ENCODE data around the gene STARD3. TPM values are rescaled to one million over a fixed set of nuclear protein-coding genes. Genes with fewer than 3 reads are reported as not detected.

Gene STARD3
- total and polyA plus RNA-seq, 2 experiments from 2014 or later: 61.6 to 90.3 TPM

DNA sequence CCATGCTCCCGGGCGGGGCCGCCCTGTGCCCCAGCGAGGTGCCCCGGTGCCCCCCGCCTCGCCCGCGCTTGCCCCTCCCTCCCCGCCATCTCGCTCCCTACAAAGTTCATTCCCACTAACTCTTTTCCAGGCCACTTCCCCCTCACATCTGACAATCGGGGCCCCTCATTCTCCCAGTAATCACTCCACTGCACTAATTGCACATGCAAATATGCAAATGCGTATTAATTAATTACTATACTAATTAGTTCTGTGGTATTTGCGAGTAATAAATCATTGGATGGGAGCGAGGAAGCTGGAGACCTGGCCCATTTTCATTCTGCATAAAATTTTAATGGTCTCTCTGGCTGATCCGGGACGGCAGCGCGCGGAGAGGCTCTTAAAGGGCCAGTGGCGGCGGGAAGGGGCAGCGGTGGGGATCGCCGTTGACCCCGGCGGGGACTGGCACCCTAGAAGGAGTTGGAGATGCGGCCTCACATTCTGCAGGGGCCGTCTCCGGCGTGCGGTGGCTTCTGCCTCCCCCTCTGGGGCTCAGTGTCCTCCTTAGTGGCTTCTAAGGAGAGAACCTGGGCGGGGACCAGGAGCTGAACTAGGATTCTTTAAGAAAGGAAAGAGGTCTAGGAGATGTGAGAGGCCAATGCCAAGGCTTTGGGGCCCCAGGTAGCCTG is 18.6 kb upstream of the STARD3 start:
- TF ChIP-seq CTCF (IDR thresholded peaks at IDR 0.05; ENCODE audit: poor library complexity): no peak
- no peak for TF ChIP-seq EZH2phosphoT487 (IDR thresholded peaks at IDR 0.05; ENCODE audit: low read depth, severe bottlenecking, unreplicated experiment)
- TF ChIP-seq EZH2 (IDR thresholded peaks at IDR 0.05; ENCODE audit: borderline replicate concordance): no peak
- no peaks in the 10 kb centered on the region for H4K20me1 ChIP-seq (ENCODE audit: insufficient read depth, poor library complexity, severe bottlenecking)
- H3K4me1 ChIP-seq (ENCODE audit: insufficient read depth): peaks cover 9% of the 10 kb centered on the region
- H3K36me3 ChIP-seq (replicated peaks; ENCODE audit: insufficient read depth, low read depth): no peaks in the 10 kb centered on the region
- H3K9me3 ChIP-seq (ENCODE audit: low read depth): no peaks in the 10 kb centered on the region
- no peak overlapping the region for H3K27ac ChIP-seq
- peak overlapping the region; percentile 99 for H3K4me2 ChIP-seq
- 2% methylated on average over 22 of the region's 33 CpGs for WGBS (ENCODE audit: low lambda C conversion rate, missing lambda C conversion rate)
- no peaks in the 10 kb centered on the region for H3K79me2 ChIP-seq
- peak overlapping the region; percentile 90 for H3K4me3 ChIP-seq
- peaks cover 46% of the 10 kb centered on the region for H3K27me3 ChIP-seq
- no peaks in the 10 kb centered on the region for H3K9me2 ChIP-seq (replicated peaks; ENCODE audit: insufficient read depth)
- peak overlapping the region; percentile 54 for H2AFZ ChIP-seq
- no peak for DNase-seq (ENCODE audit: low spot score)

DNA sequence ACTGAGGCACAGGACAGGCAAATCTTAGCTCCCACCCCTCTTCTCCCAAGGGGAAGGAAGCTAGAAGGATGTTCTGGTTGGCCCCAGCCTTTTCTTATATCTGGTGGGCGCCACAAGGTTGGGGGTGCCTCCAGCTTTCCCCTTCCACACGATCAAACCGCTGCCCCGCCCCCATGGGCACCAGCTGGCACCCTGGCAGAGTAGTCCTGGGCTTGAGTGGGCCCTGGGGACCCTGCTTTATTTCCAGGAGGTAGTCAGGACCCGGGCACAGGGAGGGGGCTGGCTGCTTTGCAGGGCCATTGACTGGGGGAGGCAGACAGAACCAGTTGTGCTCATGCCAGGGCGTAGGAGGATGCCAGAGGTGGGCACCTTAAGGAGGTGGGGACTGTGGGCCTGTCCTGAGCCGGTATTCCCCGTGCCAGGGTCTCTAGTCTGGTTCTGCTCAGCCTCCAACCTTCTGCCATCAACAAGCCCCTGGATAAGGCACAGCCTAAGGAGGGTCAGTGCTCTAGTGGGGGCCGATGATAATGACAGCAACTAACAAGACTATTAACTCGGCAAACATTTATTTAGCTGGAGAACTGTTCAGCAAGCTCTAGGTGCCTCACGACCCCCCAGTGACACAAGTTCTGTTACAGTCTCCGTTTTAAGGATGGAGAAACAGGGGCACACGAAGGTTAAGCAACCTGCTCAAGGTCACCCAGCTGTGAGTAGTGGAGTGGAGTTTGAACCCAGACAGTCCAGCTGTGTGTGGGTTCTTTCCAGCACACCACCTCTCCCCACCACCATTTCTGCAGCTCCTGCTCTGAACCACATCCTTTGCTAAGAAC is 17.8 kb upstream of the STARD3 start:
- WGBS (ENCODE audit: low lambda C conversion rate, missing lambda C conversion rate): 54% methylated on average over 13 of the region's 13 CpGs
- no peak overlapping the region for H3K27ac ChIP-seq

GRCh38 chr17:39619786-39620101 is 17.2 kb upstream of the STARD3 start:
- no peak overlapping the region for H3K4me2 ChIP-seq
- no peak overlapping the region for H3K27ac ChIP-seq
- no peaks in the 10 kb centered on the region for H4K20me1 ChIP-seq (ENCODE audit: insufficient read depth, poor library complexity, severe bottlenecking)
- peaks cover 9% of the 10 kb centered on the region for H3K4me1 ChIP-seq (ENCODE audit: insufficient read depth)
- H3K36me3 ChIP-seq (replicated peaks; ENCODE audit: insufficient read depth, low read depth): no peaks in the 10 kb centered on the region
- H3K4me3 ChIP-seq: no peak overlapping the region
- WGBS (ENCODE audit: low lambda C conversion rate, missing lambda C conversion rate): 21% methylated on average over 1 of the region's 1 CpG
- TF ChIP-seq CTCF (IDR thresholded peaks at IDR 0.05; ENCODE audit: poor library complexity) (no peak), EZH2 (IDR thresholded peaks at IDR 0.05; ENCODE audit: borderline replicate concordance) (no peak), EZH2phosphoT487 (IDR thresholded peaks at IDR 0.05; ENCODE audit: low read depth, severe bottlenecking, unreplicated experiment) (no peak)
- no peaks in the 10 kb centered on the region for H3K9me2 ChIP-seq (replicated peaks; ENCODE audit: insufficient read depth)
- H2AFZ ChIP-seq: no peak overlapping the region
- DNase-seq (ENCODE audit: low spot score): no peak
- no peaks in the 10 kb centered on the region for H3K79me2 ChIP-seq
- H3K27me3 ChIP-seq: peaks cover 45% of the 10 kb centered on the region
- H3K9me3 ChIP-seq (ENCODE audit: low read depth): no peaks in the 10 kb centered on the region

More for the DNA sequence above, 17.8 kb upstream of the STARD3 start:
- no peak for TF ChIP-seq EZH2phosphoT487 (IDR thresholded peaks at IDR 0.05; ENCODE audit: low read depth, severe bottlenecking, unreplicated experiment)
- no peak for TF ChIP-seq EZH2 (IDR thresholded peaks at IDR 0.05; ENCODE audit: borderline replicate concordance)
- TF ChIP-seq CTCF (IDR thresholded peaks at IDR 0.05; ENCODE audit: poor library complexity): no peak
- Histone ChIP-seq H3K27me3 (peaks cover 46% of the 10 kb centered on the region), H4K20me1 (ENCODE audit: insufficient read depth, poor library complexity, severe bottlenecking) (no peaks in the 10 kb centered on the region), H3K4me3 (no peak overlapping the region), H2AFZ (no peak overlapping the region), H3K9me3 (ENCODE audit: low read depth) (no peaks in the 10 kb centered on the region), H3K9me2 (replicated peaks; ENCODE audit: insufficient read depth) (no peaks in the 10 kb centered on the region), H3K36me3 (replicated peaks; ENCODE audit: insufficient read depth, low read depth) (no peaks in the 10 kb centered on the region), H3K4me1 (ENCODE audit: insufficient read depth) (peaks cover 9% of the 10 kb centered on the region), H3K79me2 (no peaks in the 10 kb centered on the region), H3K4me2 (peak overlapping the region; percentile 99)
- no peak for DNase-seq (ENCODE audit: low spot score)

Data from hepatocyte (in vitro differentiated cells).